Heart left ventricle (tissue), 16 donors: ENCODE results near the gene IRS2. TPM values are rescaled to one million over a fixed set of nuclear protein-coding genes. Genes with fewer than 3 reads are reported as not detected.

Source experiments
- ATAC-seq, 4 donors: fragments of 200-7000 bp; cut with Tn5 transposase; one replicate each; pipeline ENCODE4 v1.9.1; 2020 to 2022; ENCODE audit warnings: moderate library complexity in 4 of 4, mild to moderate bottlenecking in 3 of 4, moderate number of reproducible peaks in 1 of 4
- DNase-seq, 5 donors: peaks; one replicate each; pipeline ENCODE4 v3.0.0-alpha.2; 2020
- H3K27ac ChIP-seq, 12 donors: fragments of 200-600 bp; sonication (generic) in 4 of 12; one replicate each; pipeline versions ENCODE4 v1.5.0 to v1.8.0; 2016 to 2022; ENCODE audit warnings: mild to moderate bottlenecking in 2 of 12
- H3K27me3 ChIP-seq, 9 donors: fragments of 200-600 bp; sonication (generic) in 2 of 9; one replicate each; pipeline versions ENCODE4 v1.5.1 to v1.8.0; 2016 to 2022; ENCODE audit warnings: mild to moderate bottlenecking in 3 of 9
- H3K36me3 ChIP-seq, 9 donors: fragments of 200-600 bp; sonication (generic) in 2 of 9; one replicate each; pipeline versions ENCODE4 v1.5.0 to v1.8.0; 2018 to 2022; ENCODE audit warnings: mild to moderate bottlenecking in 2 of 9
- H3K4me1 ChIP-seq, 12 donors: fragments of 200-600 bp; sonication (generic) in 4 of 12; one replicate each; pipeline versions ENCODE4 v1.5.0 to v1.8.0; 2016 to 2022; ENCODE audit warnings: mild to moderate bottlenecking in 3 of 12
- H3K4me3 ChIP-seq, 12 donors: fragments of 200-600 bp; sonication (generic) in 4 of 12; one replicate each; pipeline versions ENCODE4 v1.5.0 to v1.8.0; 2017 to 2022; ENCODE audit warnings: mild to moderate bottlenecking in 9 of 12, moderate library complexity in 4 of 12
- H3K9me3 ChIP-seq, 12 donors: fragments of 200-600 bp; sonication (generic) in 4 of 12; one replicate each; pipeline versions ENCODE4 v1.5.0 to v1.8.0; 2016 to 2022; ENCODE audit warnings: mild to moderate bottlenecking in 1 of 12
- CTCF ChIP-seq, 12 donors: fragments of 200-600 bp; sonication (generic) in 4 of 12; IDR thresholded peaks; one replicate each; pipeline versions ENCODE4 v1.5.0 to v1.8.0; 2018 to 2022; ENCODE audit warnings: antibody characterized with exemption in 12 of 12, mild to moderate bottlenecking in 5 of 12
- POLR2A ChIP-seq, 2 donors: fragments of 450-650 bp; IDR thresholded peaks; one replicate each; pipeline ENCODE4 v1.6.1; 2017; ENCODE audit warnings: antibody characterized with exemption in 2 of 2, mild to moderate bottlenecking in 2 of 2, moderate library complexity in 2 of 2
- WGBS, 4 donors: extraction: QIAGEN DNeasy Blood & Tissue Kit in 2 of 4; methylation state at CpG; one replicate each; pipeline versions ENCODE4 v1.1.5 to v1.1.7; 2013 to 2018; 5-methylcytosine and 5-hydroxymethylcytosine counted together
- intact Hi-C, 10 donors: fragments of 100-400 bp; cut with DNase I; formaldehyde crosslinking; loops; one replicate each; pipeline versions ENCODE4 v1.11.1 to v1.14.2; 2022
- polyA plus RNA-seq, 2 donors: library from polyadenylated mRNA; stranded (reverse); fragments of 200-250 nt; gene quantifications; one replicate each; pipeline ENCODE4 v1.2.3, GENCODE V29; 2013
- total RNA-seq, 9 donors: library from RNA; depleted of rRNA in 2 of 9; stranded (reverse); fragments of >200 nt in 2 of 9; fragmentation: NEBNext Ultra II Directional in 3 of 9; extraction: Animal tissue kit (Norgen Biotek cat#: 25700) in 3 of 9; gene quantifications; one replicate each; pipeline versions ENCODE4 v1.1.0 to v1.2.4, GENCODE V29; 2016 to 2023
- donor health status: ischemic (EF 13 %, LVEDD 7.1; RV severe dilation, severe dysfunction).
- donor health status: healthy with polysubstance abuse.
- donor health status: DM: no; HTN: yes; CAD: no.
- donor health status: DM: no; HTN: no; CAD: no.
- donor health status: ischemic (EF 25% LVEDD 6.9; RV normal size, moderate dysfunction).
- donor health status: ischemic (EF 25% LVEDD 5.7; RV mildly dilated, moderate dysfunction).
- donor health status: healthy.
- donor health status: DM: yes; HTN: yes; CAD: no.
- donor health status: ischemic (EF 35%, LVEDD 5.7; RV mildly dilated, moderate dysfunction).
- donor health status: nonischemic (EF 11% LVEDD 7.7; RV severe dilation, severe dysfunction).
- donor health status: DM: yes; HTN: yes; CAD: no.
- donor health status: PGD.
- donor health status: ischemic (EF 29% LVEDD 5.4; RV normal size, mild dysfunction).
- donor health status: nonischemic (EF 23%, LVEDD 6.1; RV moderate dilation, normal function).

The IRS2 gene
- total and polyA plus RNA-seq, 11 donors, result 3.4 to 54.9 (median 14.4) TPM

GRCh38 chr13:109784590-109785140, 1.7 kb downstream of the IRS2 start:
- Histone ChIP-seq H3K27ac (peak overlapping the region; percentile 46 to 97 (median 89)), H3K36me3 (peaks cover 0 to 26% (median 22%) of the 10 kb centered on the region in 9 donors), H3K4me1 (peaks cover 0 to 70% (median 34%) of the 10 kb centered on the region in 12 donors), H3K4me3 (peak overlapping the region; percentile 55 to 95 (median 80)), H3K27me3 (peaks cover 0 to 7% (median 0%) of the 10 kb centered on the region in 9 donors), H3K9me3 (no peaks in the 10 kb centered on the region)
- intact Hi-C loops, result loop anchor here (2.0 to 10.0 kb wide), 15 partner anchors 83 to 822 kb away; no protein-coding TSS in a partner anchor
- WGBS, 4 donors, result 2 to 17% (median 2%) methylated on average over 10 to 83 of the region's 83 CpGs
- ATAC-seq (peak; percentile 12 to 65 (median 49)), DNase-seq (peak; percentile 79 to 90 (median 83))
- TF ChIP-seq CTCF (IDR thresholded peaks at IDR 0.05), result peak in 11 of 12 donors; percentile 16 to 76 (median 57)
- TF ChIP-seq POLR2A (IDR thresholded peaks at IDR 0.05), result no peak

- DNase-seq, result peak in 1 of 5 donors; percentile 38
- ATAC-seq, result peak in 1 of 4 donors; percentile 0
- Histone ChIP-seq H3K27me3 (peaks cover 0 to 7% (median 0%) of the 10 kb centered on the region in 9 donors), H3K4me3 (peak overlapping the region; percentile 47 to 95 (median 58)), H3K4me1 (peaks cover 0 to 72% (median 38%) of the 10 kb centered on the region in 12 donors), H3K27ac (peak overlapping the region in 8 of 12 donors; percentile 29 to 60 (median 58)), H3K36me3 (peaks cover 0 to 27% (median 22%) of the 10 kb centered on the region in 9 donors), H3K9me3 (no peaks in the 10 kb centered on the region)
- intact Hi-C loops, result loop anchor here in 8 of 10 donors (2.0 to 10.0 kb wide), 11 partner anchors 169 to 822 kb away; no protein-coding TSS in a partner anchor
- 58 to 81% (median 64%) methylated on average over 18 to 81 of the region's 81 CpGs for WGBS, 4 donors
- TF ChIP-seq POLR2A (IDR thresholded peaks at IDR 0.05), result no peak
- no peak for TF ChIP-seq CTCF (IDR thresholded peaks at IDR 0.05)
Observed at GRCh38 chr13:109783815-109784589, 2.4 kb downstream of the IRS2 start.

GRCh38 chr13:109783447-109783814, 3.0 kb downstream of the IRS2 start:
- TF ChIP-seq CTCF (IDR thresholded peaks at IDR 0.05) (no peak), POLR2A (IDR thresholded peaks at IDR 0.05) (no peak)
- Histone ChIP-seq H3K36me3 (peaks cover 0 to 27% (median 22%) of the 10 kb centered on the region in 9 donors), H3K4me1 (peaks cover 0 to 73% (median 41%) of the 10 kb centered on the region in 12 donors), H3K27ac (no peak overlapping the region), H3K9me3 (no peaks in the 10 kb centered on the region), H3K27me3 (peaks cover 0 to 6% (median 0%) of the 10 kb centered on the region in 9 donors), H3K4me3 (peak overlapping the region in 10 of 12 donors; percentile 47 to 95 (median 58))
- WGBS, 4 donors, result 89 to 99% (median 94%) methylated on average over 13 to 29 of the region's 29 CpGs
- ATAC-seq (no peak), DNase-seq (no peak)
- intact Hi-C loops, result loop anchor here in 8 of 10 donors (5.0 to 10.0 kb wide), 10 partner anchors 169 to 821 kb away; no protein-coding TSS in a partner anchor
